Measurements from ENCODE around the gene ITSN1.

ITSN1 gene

DNA sequence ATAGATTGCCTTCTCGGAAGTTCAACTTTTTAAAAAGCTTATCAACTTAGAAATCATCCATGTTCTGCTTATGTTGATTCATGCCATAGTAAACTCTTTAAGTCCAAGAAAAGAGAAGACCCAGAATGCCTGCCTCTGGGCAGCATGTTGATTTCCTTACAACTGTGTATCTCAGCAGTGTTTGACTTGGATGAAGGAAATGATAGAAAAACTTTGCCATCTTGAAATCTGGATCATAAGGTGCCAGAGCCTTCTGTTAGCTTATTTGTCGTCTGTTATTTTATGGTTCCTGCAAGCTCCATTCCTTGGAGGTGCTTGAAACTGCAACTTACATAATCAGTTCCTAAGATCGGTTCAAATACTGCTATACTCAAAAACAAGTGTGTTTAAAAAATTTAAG, 148.8 kb downstream of the ITSN1 start:
- TF ChIP-seq, protein P1, sequence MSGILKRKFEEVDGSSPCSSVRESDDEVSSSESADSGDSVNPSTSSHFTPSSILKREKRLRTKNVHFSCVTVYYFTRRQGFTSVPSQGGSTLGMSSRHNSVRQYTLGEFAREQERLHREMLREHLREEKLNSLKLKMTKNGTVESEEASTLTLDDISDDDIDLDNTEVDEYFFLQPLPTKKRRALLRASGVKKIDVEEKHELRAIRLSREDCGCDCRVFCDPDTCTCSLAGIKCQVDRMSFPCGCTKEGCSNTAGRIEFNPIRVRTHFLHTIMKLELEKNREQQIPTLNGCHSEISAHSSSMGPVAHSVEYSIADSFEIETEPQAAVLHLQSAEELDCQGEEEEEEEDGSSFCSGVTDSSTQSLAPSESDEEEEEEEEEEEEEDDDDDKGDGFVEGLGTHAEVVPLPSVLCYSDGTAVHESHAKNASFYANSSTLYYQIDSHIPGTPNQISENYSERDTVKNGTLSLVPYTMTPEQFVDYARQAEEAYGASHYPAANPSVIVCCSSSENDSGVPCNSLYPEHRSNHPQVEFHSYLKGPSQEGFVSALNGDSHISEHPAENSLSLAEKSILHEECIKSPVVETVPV (CRISPR knock-in tag; IDR thresholded peaks at IDR 0.05), result no peak
- TF ChIP-seq TCF4 (CRISPR knock-in tag; IDR thresholded peaks at IDR 0.05; ENCODE audit: borderline replicate concordance) (no peak), ESRRG (CRISPR knock-in tag; IDR thresholded peaks at IDR 0.05) (no peak), RARB (CRISPR knock-in tag; IDR thresholded peaks at IDR 0.05) (no peak), TOX (CRISPR knock-in tag; IDR thresholded peaks at IDR 0.05; ENCODE audit: borderline replicate concordance) (no peak), ARNTL (CRISPR knock-in tag; IDR thresholded peaks at IDR 0.05; ENCODE audit: borderline replicate concordance, low read depth) (no peak), BACH2 (CRISPR knock-in tag; IDR thresholded peaks at IDR 0.05; ENCODE audit: borderline replicate concordance) (no peak), CSDC2 (CRISPR knock-in tag; IDR thresholded peaks at IDR 0.05) (no peak), ZFP3 (CRISPR knock-in tag; IDR thresholded peaks at IDR 0.05) (no peak), ISL1 (CRISPR knock-in tag; IDR thresholded peaks at IDR 0.05) (no peak), SNAI2 (CRISPR knock-in tag; IDR thresholded peaks at IDR 0.05) (no peak), ZFP30 (CRISPR knock-in tag; IDR thresholded peaks at IDR 0.05) (no peak)
- TF ChIP-seq, protein P2, sequence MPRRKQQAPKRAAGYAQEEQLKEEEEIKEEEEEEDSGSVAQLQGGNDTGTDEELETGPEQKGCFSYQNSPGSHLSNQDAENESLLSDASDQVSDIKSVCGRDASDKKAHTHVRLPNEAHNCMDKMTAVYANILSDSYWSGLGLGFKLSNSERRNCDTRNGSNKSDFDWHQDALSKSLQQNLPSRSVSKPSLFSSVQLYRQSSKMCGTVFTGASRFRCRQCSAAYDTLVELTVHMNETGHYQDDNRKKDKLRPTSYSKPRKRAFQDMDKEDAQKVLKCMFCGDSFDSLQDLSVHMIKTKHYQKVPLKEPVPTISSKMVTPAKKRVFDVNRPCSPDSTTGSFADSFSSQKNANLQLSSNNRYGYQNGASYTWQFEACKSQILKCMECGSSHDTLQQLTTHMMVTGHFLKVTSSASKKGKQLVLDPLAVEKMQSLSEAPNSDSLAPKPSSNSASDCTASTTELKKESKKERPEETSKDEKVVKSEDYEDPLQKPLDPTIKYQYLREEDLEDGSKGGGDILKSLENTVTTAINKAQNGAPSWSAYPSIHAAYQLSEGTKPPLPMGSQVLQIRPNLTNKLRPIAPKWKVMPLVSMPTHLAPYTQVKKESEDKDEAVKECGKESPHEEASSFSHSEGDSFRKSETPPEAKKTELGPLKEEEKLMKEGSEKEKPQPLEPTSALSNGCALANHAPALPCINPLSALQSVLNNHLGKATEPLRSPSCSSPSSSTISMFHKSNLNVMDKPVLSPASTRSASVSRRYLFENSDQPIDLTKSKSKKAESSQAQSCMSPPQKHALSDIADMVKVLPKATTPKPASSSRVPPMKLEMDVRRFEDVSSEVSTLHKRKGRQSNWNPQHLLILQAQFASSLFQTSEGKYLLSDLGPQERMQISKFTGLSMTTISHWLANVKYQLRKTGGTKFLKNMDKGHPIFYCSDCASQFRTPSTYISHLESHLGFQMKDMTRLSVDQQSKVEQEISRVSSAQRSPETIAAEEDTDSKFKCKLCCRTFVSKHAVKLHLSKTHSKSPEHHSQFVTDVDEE (CRISPR knock-in tag; IDR thresholded peaks at IDR 0.05), result no peak
- ATAC-seq, result no peak

DNA sequence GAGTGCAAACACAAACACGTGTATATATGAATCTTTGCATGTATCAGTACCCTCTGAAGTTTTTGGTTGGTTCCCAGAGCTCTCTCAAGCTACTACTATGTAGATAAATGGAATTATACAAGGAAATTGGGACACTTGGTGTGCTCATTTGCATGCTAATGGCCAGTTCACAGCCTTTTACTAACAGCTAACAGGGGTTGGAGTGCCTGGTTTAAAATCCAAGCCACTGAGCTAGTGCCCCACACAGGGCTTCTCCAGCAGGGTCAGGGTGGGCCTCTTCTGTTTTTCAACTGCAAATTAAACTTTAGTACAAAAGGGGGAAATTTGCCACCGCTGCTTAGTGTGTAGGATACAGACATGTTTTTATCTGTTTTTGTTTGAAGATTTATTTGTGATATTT, 152.3 kb downstream of the ITSN1 start:
- TF ChIP-seq RARB (CRISPR knock-in tag; IDR thresholded peaks at IDR 0.05) (no peak), GLIS3 (CRISPR knock-in tag; IDR thresholded peaks at IDR 0.05) (no peak), ZNF70 (CRISPR knock-in tag; IDR thresholded peaks at IDR 0.05) (no peak), ZNF565 (CRISPR knock-in tag; conservative IDR thresholded peaks at IDR 0.05; ENCODE audit: low read depth) (no peak), SNAI2 (CRISPR knock-in tag; IDR thresholded peaks at IDR 0.05) (no peak), PPARA (CRISPR knock-in tag; IDR thresholded peaks at IDR 0.05; ENCODE audit: borderline replicate concordance) (no peak), OSR1 (CRISPR knock-in tag; IDR thresholded peaks at IDR 0.05) (no peak), CSDC2 (CRISPR knock-in tag; IDR thresholded peaks at IDR 0.05) (no peak), TOX (CRISPR knock-in tag; IDR thresholded peaks at IDR 0.05; ENCODE audit: borderline replicate concordance) (no peak), ZNF8 (CRISPR knock-in tag; IDR thresholded peaks at IDR 0.05) (no peak), ZC3H10 (CRISPR knock-in tag; IDR thresholded peaks at IDR 0.05) (no peak)
- TF ChIP-seq, protein P1 (CRISPR knock-in tag; IDR thresholded peaks at IDR 0.05), result no peak
- TF ChIP-seq, protein P3, sequence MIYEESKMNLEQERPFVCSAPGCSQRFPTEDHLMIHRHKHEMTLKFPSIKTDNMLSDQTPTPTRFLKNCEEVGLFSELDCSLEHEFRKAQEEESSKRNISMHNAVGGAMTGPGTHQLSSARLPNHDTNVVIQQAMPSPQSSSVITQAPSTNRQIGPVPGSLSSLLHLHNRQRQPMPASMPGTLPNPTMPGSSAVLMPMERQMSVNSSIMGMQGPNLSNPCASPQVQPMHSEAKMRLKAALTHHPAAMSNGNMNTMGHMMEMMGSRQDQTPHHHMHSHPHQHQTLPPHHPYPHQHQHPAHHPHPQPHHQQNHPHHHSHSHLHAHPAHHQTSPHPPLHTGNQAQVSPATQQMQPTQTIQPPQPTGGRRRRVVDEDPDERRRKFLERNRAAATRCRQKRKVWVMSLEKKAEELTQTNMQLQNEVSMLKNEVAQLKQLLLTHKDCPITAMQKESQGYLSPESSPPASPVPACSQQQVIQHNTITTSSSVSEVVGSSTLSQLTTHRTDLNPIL (CRISPR knock-in tag; IDR thresholded peaks at IDR 0.05; ENCODE audit: low read depth), result no peak
- TF ChIP-seq, protein P4, sequence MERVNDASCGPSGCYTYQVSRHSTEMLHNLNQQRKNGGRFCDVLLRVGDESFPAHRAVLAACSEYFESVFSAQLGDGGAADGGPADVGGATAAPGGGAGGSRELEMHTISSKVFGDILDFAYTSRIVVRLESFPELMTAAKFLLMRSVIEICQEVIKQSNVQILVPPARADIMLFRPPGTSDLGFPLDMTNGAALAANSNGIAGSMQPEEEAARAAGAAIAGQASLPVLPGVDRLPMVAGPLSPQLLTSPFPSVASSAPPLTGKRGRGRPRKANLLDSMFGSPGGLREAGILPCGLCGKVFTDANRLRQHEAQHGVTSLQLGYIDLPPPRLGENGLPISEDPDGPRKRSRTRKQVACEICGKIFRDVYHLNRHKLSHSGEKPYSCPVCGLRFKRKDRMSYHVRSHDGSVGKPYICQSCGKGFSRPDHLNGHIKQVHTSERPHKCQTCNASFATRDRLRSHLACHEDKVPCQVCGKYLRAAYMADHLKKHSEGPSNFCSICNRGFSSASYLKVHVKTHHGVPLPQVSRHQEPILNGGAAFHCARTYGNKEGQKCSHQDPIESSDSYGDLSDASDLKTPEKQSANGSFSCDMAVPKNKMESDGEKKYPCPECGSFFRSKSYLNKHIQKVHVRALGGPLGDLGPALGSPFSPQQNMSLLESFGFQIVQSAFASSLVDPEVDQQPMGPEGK (CRISPR knock-in tag; IDR thresholded peaks at IDR 0.05; ENCODE audit: borderline replicate concordance), result no peak
- TF ChIP-seq, protein P2 (CRISPR knock-in tag; IDR thresholded peaks at IDR 0.05), result no peak
- ATAC-seq, result no peak
